HUDEP-2 (cell line): ENCODE data around the gene CCR3.

Experiments used
- DNase-seq, 76 experiments: peaks; one replicate each; lab custom pipeline; 2025; ENCODE audit not compliant: unreplicated experiment in 76 of 76; lab: John Stamatoyannopoulos, UW

The CCR3 gene

GRCh38 chr3:46270474-46270873, 28.2 kb downstream of the CCR3 start:
- no peak for DNase-seq

GRCh38 chr3:46271209-46271745, 29.0 kb downstream of the CCR3 start:
- no peak for DNase-seq

GRCh38 chr3:46272028-46272451, 29.8 kb downstream of the CCR3 start:
- no peak for DNase-seq

- peak in 51 of 76 experiments; percentile 1 to 61 (median 31) for DNase-seq
These were observed 34.3 kb downstream of the CCR3 start for GRCh38 chr3:46276497-46277099.

- DNase-seq = no peak
These were observed 35.2 kb downstream of the CCR3 start for GRCh38 chr3:46277476-46277875.

GRCh38 chr3:46278816-46279672, 36.8 kb downstream of the CCR3 start:
- no peak for DNase-seq

- peak in 2 of 76 experiments; percentile 3 to 10 for DNase-seq
These were observed 38.0 kb downstream of the CCR3 start for GRCh38 chr3:46280105-46280797.

GRCh38 chr3:46281551-46281950, 39.3 kb downstream of the CCR3 start:
- DNase-seq = no peak

DNA sequence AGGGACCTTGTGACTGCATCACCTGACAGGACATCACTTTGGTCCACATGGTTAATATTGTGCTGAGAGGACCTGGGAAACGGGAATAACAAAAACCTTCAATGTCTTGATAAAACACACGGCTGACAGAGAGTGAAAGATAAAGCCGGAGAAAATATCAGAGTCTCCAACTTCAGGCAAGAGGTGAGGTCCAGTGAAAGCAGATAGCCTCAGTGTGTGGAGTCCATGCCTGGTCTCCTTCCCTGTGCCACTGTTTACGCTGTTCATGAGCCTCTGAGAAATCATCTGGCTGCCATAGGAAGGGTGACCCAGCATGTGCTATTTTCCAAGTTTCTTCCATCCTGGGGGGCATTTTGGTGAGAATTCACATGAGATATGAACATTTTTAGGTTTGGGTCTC, 39.8 kb downstream of the CCR3 start:
- no peak for DNase-seq

- no peak for DNase-seq
These were observed 40.4 kb downstream of the CCR3 start for GRCh38 chr3:46282696-46283095.

DNA sequence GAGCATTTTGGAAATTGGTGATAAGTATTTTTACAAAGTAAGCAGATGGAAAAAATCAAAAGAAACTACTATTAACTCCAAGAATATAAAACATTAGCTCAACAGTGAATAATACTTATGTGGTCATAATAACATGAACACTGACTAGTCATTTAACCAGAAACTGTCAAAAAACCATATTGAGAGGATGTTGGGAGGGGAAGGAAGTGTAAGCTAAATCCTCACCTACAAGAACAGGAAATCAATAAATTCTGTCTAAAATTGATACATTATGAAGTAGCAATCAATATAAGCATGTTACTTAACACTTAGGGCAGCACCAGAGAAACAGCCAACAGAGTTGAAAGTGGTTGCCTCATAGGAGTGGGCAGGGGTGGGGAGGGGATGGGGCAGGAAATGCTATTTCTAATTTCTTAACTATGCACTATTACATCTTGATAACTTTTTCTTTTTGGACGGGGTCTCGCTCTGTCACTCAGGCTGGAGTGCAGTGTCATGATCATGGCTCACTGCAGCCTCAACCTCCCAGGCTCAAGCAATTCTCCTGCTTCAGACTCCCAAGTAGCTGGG, 41.7 kb downstream of the CCR3 start:
- no peak for DNase-seq

DNA sequence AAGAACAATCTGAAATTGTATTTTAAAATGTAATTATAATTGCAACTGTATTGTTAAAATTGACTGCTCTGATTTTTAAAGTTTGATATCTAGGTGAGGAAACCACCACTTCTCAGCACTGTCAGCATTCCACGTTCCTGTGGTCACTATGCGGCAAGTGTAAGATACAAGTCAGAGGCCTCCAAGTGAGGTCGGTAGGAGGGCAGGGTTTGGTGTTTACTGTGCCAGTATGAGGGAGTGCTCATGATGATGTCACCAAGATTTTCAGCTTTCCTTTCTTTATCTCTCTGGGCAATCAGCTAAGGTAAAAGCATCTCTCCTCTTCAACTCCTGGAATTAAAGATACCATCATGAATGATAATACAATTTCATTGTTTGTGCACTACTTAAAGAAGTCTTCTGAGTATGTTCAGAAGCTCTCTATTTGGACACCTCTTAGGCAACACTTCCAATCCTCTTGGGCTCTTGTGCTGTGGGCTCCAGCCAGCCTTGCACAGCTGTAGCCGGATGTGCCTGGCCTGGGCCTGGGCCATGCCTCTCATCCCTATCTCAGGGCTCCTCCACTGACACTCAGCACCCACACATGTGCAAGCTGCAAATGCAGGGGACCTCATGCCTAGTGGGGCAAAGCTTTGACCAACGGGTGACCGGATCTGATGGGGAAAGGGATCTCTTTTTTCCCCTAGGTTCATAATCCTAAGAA, 42.9 kb downstream of the CCR3 start:
- no peak for DNase-seq

- DNase-seq = no peak
These were observed 43.8 kb downstream of the CCR3 start for GRCh38 chr3:46285931-46286619.

- DNase-seq = no peak
These were observed 44.8 kb downstream of the CCR3 start for GRCh38 chr3:46286947-46287565.

DNA sequence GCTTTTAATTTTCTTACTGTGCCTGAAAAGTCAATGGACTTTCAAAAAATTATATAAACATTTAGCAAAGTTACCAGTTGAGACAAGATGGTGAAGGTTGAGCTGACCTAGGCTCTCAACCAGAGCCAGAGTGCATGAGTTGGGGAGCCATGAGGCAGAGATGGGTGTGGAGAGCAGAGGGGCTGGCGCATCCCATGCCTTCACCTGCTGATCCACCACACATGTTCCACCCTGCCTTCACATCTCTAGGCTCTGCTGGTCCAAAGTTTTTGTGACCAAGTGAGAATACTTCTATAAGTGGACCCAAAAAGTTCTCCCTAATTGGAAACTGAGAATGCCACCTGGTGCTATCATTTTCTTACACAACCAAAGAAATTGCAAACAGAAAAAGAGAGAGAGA, 47.3 kb downstream of the CCR3 start:
- DNase-seq = no peak

- no peak for DNase-seq
These were observed 47.7 kb downstream of the CCR3 start for GRCh38 chr3:46289966-46290365.

DNA sequence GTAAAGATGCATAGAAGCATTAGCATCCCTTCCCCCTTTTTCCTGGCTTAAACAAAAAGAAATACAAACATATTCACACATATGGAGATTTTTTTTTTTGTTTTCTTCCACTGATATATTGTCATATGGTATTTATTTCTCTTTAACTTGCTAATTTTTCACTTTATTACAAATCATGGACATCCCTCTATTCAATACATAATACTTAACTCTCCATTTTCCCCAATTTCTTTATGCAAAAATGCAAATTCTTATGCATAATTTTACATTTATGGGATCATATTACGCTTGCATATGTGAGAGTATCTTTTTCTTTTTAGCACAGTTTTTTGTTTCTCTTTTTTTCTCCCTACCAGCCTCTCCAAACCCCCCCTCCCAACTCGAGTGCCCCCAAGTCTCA, 48.8 kb downstream of the CCR3 start:
- no peak for DNase-seq

DNA sequence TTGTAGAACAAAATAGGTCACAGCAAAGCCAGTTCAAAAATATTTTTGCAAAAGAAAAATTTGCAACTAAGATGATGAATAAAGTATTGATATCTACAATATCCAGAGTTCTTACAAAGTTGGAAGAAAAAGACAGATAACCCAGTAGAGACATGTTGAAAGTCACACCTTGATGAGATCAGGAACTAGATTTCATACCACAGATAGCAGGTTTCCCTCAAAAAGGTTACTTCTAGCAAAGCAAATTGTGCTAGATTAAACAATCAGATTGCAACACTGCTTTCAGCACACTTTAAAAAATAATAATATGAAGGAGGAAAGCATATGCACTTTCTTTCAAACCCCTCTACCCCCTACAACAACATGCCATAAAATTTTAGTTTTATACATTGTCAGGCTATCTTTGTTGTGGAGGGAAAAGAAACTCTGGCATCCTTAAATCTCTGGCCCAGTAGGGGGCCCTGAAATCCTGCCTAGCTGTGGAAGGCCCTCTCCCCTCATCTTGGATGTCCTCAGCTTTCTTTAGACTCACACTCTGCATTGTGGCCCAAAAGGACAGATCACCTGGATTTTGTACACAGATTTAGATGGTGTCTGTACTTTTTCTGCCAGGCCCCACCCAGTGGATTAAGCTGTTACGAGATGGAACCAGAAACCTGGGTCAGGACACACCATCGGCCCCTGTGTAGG, 50.9 kb downstream of the CCR3 start:
- DNase-seq = no peak
